A673 (cell line): ENCODE measurements around the gene LPP. TPM values are rescaled to one million over a fixed set of nuclear protein-coding genes. Genes with fewer than 3 reads are reported as not detected.
A peak's percentile ranks its signal among the peaks of the same experiment; 100 is the strongest.

Source experiments
- BruUV-seq: library from RNA; stranded (reverse); fragments of 400-500 nt; replicated peaks from 2 replicates; lab custom pipeline; 2021; lab: Mats Ljungman, UMichigan
- CTCF ChIA-PET: fragments of 300-600 bp; sonication (Branson Sonifier 250); formaldehyde crosslinking; loops from one replicate; lab custom pipeline; 2022; ENCODE audit warnings: antibody characterized with exemption; lab: Charles Lee
- POLR2A ChIA-PET: fragments of 300-600 bp; sonication (Branson Sonifier 250); formaldehyde crosslinking; loops from one replicate; lab custom pipeline; 2022; ENCODE audit warnings: antibody characterized with exemption; ENCODE audit not compliant: low non-redundant PET; lab: Charles Lee
- DNase-seq: peaks from one replicate; pipeline ENCODE4 v3.0.0-alpha.2; 2015; ENCODE audit warnings: low spot score
- H3K27ac ChIP-seq: fragments of 200-600 bp; sonication (generic); 2 replicates; pipeline ENCODE4 v1.5.1; 2016; ENCODE audit warnings: mixed run types, low read depth, mild to moderate bottlenecking, mixed read lengths, antibody characterized with exemption, low read length; ENCODE audit not compliant: poor library complexity, severe bottlenecking
- H3K27me3 ChIP-seq: fragments of 200-600 bp; sonication (generic); replicated peaks from 2 replicates; pipeline ENCODE4 v1.6.1; 2017; ENCODE audit warnings: mixed run types, low read depth, mild to moderate bottlenecking, mixed read lengths, antibody characterized with exemption, low read length; ENCODE audit not compliant: insufficient read depth, poor library complexity
- H3K36me3 ChIP-seq: fragments of 200-600 bp; sonication (generic); 2 replicates; pipeline ENCODE4 v1.6.1; 2016; ENCODE audit warnings: mixed run types, mild to moderate bottlenecking, mixed read lengths, antibody characterized with exemption, low read length; ENCODE audit not compliant: insufficient read depth, poor library complexity, severe bottlenecking
- H3K4me1 ChIP-seq: fragments of 200-600 bp; sonication (generic); 2 replicates; pipeline ENCODE4 v1.6.1; 2017; ENCODE audit warnings: mixed run types, mild to moderate bottlenecking, mixed read lengths, antibody characterized with exemption, low read length; ENCODE audit not compliant: insufficient read depth, poor library complexity, severe bottlenecking
- H3K4me3 ChIP-seq: fragments of 200-600 bp; sonication (generic); 2 replicates; pipeline ENCODE4 v1.5.1; 2016; ENCODE audit warnings: low read depth, mixed run types, mild to moderate bottlenecking, mixed read lengths, low read length; ENCODE audit not compliant: poor library complexity, severe bottlenecking
- H3K9me3 ChIP-seq: fragments of 200-600 bp; sonication (generic); 2 replicates; pipeline ENCODE4 v1.6.1; 2016; ENCODE audit warnings: mixed run types, low read depth, mild to moderate bottlenecking, mixed read lengths, antibody characterized with exemption, low read length; ENCODE audit not compliant: poor library complexity, severe bottlenecking
- EZH2 ChIP-seq: fragments of 200-600 bp; sonication (generic); IDR thresholded peaks from 2 replicates; pipeline ENCODE4 v1.6.1; 2017; ENCODE audit warnings: borderline replicate concordance, low read depth, mild to moderate bottlenecking, mixed read lengths, antibody characterized with exemption, low read length; ENCODE audit not compliant: poor library complexity, severe bottlenecking
- intact Hi-C: fragments of 100-400 bp; cut with micrococcal nuclease; formaldehyde crosslinking; loops from one replicate; pipeline ENCODE4 v1.10.0; 2022; ENCODE audit not compliant: unreplicated experiment
- total RNA-seq: library from RNA; stranded (reverse); gene quantifications from 2 replicates; pipeline ENCODE4 v1.2.3, GENCODE V29; 2021
- TF ChIP-seq, protein P1 (sequence below): fragments of 300-800, 200-600 bp; sonication (generic); conservative IDR thresholded peaks from 2 replicates; pipeline ENCODE4 v1.5.1; 2017; ENCODE audit warnings: low read depth, mild to moderate bottlenecking, antibody characterized with exemption, low read length, moderate library complexity, mixed read lengths

The LPP gene
- total RNA-seq, 1 experiment from 2014 or later: 39.7 TPM

DNA sequence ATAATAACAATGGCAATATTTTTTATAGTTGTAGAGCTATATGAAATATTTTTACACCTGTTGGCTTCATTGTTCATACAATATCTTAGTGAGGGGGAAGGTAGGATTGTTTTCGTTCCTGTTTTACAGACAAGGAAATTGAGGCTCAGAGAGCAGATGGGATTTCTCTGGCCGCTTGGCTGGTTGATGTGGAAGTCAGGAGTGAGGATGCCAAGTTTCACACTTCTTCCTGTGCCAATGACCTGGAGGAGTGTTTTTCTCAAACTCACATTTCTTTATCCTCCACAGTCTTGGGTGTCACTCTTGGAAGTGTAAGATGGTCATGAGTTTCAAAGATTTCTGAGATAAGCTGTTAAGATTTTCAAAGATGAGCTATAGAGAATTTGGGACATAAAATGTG is 50.6 kb downstream of the LPP start:
- no peaks in the 10 kb centered on the region for H3K36me3 ChIP-seq
- ChIA-PET CTCF (no interaction called here), POLR2A (no interaction called here)
- TF ChIP-seq, protein P1, sequence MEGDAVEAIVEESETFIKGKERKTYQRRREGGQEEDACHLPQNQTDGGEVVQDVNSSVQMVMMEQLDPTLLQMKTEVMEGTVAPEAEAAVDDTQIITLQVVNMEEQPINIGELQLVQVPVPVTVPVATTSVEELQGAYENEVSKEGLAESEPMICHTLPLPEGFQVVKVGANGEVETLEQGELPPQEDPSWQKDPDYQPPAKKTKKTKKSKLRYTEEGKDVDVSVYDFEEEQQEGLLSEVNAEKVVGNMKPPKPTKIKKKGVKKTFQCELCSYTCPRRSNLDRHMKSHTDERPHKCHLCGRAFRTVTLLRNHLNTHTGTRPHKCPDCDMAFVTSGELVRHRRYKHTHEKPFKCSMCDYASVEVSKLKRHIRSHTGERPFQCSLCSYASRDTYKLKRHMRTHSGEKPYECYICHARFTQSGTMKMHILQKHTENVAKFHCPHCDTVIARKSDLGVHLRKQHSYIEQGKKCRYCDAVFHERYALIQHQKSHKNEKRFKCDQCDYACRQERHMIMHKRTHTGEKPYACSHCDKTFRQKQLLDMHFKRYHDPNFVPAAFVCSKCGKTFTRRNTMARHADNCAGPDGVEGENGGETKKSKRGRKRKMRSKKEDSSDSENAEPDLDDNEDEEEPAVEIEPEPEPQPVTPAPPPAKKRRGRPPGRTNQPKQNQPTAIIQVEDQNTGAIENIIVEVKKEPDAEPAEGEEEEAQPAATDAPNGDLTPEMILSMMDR: no peak
- TF ChIP-seq EZH2: no peak
- H3K4me1 ChIP-seq: peaks cover 13% of the 10 kb centered on the region
- H3K27ac ChIP-seq: no peak overlapping the region
- no peak for DNase-seq
- H3K27me3 ChIP-seq: no peaks in the 10 kb centered on the region
- BruUV-seq: no TSS peak
- H3K4me3 ChIP-seq: no peak overlapping the region
- no peaks in the 10 kb centered on the region for H3K9me3 ChIP-seq
- intact Hi-C loops: no loop called here

DNA sequence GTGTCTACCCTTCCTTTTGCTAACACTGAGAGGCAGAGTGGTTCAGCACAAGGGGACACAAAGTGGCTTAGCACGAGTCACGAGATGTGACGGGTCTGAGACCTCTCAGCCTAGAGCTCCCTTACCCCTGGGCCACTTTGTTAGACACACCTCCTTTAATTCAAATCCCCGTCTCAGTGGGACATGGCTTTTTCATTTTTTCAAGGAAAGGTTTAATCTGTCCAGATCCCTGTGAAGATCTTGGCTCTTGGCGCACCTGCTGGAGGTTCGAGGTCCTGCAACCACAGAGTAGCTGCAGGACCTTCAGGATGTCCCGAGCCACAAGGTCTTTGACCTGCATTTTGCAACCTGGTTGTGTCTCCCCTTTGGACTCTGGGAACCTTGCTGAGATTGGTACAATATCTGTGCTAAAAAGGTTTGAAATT is 52.0 kb downstream of the LPP start:
- no peak for DNase-seq
- BruUV-seq: no TSS peak
- intact Hi-C loops: no loop called here
- peaks cover 13% of the 10 kb centered on the region for H3K4me1 ChIP-seq
- H3K4me3 ChIP-seq: no peak overlapping the region
- TF ChIP-seq, protein P1: peak; percentile 27; the same call in 1 of the 2 replicates
- no peak for TF ChIP-seq EZH2
- no peaks in the 10 kb centered on the region for H3K27me3 ChIP-seq
- no peak overlapping the region for H3K27ac ChIP-seq
- no peaks in the 10 kb centered on the region for H3K9me3 ChIP-seq
- H3K36me3 ChIP-seq: no peaks in the 10 kb centered on the region
- ChIA-PET POLR2A (interaction anchor here (0.6 kb wide), 1 partner anchor 28 kb away, joined by 4 read pairs; no protein-coding TSS in a partner anchor), CTCF (interaction anchor here (0.6 kb wide), 1 partner anchor 748 kb away, joined by 3 read pairs; no protein-coding TSS in a partner anchor)

DNA sequence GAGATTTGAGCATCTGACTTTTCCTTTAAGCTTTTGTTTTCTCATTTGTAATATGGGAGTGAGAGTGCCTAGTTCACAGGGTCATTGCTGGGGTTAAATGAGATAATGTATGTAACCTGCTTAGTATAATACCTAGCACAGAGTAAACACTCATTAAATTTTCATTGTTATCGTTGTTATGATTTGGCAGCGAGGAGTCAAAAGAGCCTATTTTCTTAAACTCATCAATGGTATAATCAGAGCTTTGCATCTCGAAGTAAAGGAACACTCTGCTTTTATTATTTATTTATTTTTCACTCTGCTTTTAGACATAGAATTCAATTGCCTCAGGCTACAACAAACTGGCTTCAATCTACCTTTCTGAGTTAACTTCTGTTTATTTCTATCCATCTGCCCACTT is 52.8 kb downstream of the LPP start:
- intact Hi-C loops: no loop called here
- H3K27me3 ChIP-seq: no peaks in the 10 kb centered on the region
- H3K4me1 ChIP-seq: peaks cover 13% of the 10 kb centered on the region
- H3K9me3 ChIP-seq: no peaks in the 10 kb centered on the region
- no peak for DNase-seq
- H3K36me3 ChIP-seq: no peaks in the 10 kb centered on the region
- ChIA-PET POLR2A (no interaction called here), CTCF (no interaction called here)
- no peak overlapping the region for H3K4me3 ChIP-seq
- no peak overlapping the region for H3K27ac ChIP-seq
- no peak for TF ChIP-seq EZH2
- TF ChIP-seq, protein P1: no peak
- no TSS peak for BruUV-seq
